GM19438 (cell line): ENCODE data around the gene ADIPOR2.
"Not testable (repeated sequence)": the region's sequence is repeated elsewhere in the genome, so short reads cannot be mapped to it uniquely, and the experiment has no call there.

Experiments
- ATAC-seq: cut with Tn5 transposase; IDR thresholded peaks from one replicate; pipeline ENCODE4 v1.9.1; 2021; ENCODE audit warnings: low read depth; ENCODE audit not compliant: unreplicated experiment

Gene ADIPOR2

DNA sequence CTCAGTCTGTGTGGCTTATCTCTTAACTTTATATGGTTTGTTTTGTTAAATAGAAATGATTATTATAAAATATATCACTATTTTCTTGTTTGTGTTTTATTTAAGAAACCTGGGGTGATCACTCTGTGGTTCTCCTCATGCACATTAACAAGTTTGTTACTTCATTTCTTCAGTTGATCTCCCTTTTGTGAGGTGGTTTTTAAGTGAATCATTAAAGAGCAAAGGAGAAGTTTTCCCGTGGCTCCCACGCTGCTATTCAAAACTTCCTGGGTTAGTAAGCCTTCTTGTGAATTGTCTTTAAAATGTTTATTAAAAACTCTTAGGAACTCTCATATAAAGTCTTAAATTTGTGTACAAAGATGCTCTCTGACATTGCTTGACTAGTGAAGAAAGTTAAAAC lies 11.8 kb downstream of the ADIPOR2 start:
- ATAC-seq: no peak

DNA sequence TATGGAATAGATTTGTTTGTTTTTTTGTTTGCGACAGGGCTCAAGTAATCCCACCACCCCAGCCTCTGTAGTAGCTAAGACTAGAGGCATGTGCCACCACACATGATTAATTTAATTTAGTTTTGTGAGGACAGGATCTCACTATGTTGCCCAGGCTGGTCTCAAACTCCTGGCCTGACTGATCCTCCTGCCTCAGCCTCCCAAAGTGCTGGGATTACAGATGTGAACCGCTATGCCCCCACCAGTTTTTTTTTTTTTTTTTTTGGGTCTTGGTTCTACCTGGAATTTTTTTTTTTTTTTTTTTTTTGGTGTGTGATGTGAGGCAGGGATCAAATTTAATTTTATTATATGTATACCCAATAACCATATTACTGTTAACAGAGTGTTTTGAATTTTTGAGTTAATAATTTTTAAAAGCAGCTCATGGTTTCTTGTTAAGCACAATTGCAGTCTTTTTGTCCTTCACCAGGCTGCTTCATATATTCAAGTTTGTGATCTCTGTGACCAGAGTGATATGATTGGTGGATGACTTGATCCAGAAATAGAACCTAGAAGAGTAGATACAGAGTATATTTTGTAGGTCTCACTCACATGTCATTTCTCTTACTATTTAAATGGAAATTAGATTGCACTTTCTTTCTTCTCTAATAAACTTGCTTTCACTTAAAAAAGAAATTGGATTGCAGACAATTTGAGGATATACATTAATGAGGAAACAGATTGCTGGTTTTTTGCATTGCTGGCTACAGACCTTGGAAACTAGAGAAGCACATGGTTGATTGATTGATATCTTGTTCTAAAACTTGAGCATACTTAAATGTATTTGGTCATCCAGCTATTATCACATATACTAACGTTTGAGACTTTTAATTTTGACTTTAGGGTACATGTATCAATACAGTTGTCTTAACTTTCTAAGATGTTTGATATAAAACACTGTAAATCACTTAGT lies 13.2 kb downstream of the ADIPOR2 start:
- no peak for ATAC-seq

GRCh38 chr12:1705774-1706631 lies 15.1 kb downstream of the ADIPOR2 start:
- ATAC-seq: no peak

DNA sequence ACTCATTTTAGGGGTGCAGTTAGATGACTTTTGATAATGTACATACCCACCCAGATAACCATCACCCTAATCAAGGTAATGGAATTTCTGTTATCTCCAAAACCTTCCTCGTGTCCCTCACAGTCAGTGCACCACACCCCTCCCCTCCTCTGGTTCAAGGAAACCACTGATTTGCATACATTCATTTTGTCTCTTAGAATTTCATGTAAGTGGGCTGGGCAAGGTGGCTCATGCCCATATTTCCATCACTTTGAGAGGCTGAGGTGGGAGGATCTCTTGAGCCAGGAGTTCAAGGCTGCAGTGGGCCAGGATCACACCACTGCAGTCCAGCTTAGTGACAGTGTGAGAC lies 15.7 kb downstream of the ADIPOR2 start:
- ATAC-seq: no peak

DNA sequence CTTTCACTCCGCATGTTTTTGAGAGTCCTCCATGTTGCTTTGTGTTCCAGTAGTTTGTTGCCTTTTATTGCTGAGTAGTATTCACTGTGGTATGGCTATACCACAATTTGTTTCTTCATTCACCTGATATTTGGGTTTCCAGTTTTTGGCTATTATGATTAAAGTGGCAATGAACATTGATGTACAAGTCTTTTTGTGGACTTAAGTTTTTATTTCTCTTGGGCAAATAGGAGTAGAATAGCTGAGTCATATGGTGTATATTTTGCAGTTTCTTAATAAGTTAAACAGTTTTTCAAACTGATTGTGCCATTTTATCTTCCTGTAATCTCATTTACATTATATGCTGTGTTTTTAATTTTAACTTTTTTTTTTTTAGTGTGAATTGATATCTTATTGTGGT lies 16.2 kb downstream of the ADIPOR2 start:
- ATAC-seq: no peak

GRCh38 chr12:1709968-1710367 lies 19.1 kb downstream of the ADIPOR2 start:
- ATAC-seq: not testable (repeated sequence)

DNA sequence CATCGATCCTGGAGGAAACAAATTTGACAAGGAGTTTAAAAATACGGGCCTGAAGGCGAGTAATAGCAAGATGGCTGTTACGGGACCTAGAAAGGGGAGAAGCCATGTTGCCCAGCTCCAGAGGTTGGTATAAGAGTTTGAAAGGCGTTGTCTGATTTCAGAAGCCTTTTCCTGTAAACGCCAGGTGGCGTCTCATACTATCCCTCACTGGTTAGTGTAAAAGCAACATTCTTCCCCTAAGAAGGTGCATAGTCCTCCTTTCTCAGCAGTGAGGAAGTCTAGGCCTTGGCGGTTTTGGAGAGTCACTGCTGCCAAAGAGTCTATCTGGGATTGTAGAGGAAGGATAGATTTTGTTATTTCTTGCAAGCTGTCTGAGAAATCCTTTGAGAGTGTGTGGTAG lies 20.0 kb downstream of the ADIPOR2 start:
- not testable (repeated sequence) for ATAC-seq

DNA sequence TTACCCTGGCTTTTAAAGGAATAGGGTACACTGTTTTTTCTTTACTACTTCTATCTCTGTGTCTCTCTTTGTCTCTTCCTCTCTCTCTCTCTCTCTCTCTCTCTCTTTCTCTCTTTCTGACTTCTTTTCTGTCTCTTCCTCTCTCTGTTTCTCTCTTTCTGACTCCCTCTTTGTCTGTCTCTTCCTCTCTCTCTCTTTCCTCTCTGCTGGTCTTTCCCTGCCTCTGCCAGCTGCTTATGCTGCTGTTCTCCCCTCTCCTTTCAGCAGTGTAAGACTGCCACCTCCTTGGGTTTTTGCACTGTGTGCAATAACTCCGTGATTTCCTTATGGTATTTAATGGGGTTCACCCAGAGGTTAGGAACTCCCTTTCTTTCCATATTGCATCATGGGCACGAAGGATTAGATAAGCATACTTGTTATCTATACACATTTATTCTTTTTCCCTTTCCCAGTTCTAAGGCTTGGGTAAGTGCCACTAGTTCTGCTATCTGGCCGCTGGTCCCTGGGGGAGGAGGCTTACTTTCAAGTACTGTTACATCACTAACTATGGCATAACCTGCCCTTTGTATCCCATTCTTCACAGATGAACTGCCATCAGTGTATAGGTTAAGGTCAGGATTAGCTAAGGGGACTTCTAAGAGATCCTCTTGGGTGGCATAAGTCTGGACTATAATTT lies 20.8 kb downstream of the ADIPOR2 start:
- ATAC-seq: not testable (repeated sequence)

- not testable (repeated sequence) for ATAC-seq
Observed at GRCh38 chr12:1712305-1712704, 21.4 kb downstream of the ADIPOR2 start.

DNA sequence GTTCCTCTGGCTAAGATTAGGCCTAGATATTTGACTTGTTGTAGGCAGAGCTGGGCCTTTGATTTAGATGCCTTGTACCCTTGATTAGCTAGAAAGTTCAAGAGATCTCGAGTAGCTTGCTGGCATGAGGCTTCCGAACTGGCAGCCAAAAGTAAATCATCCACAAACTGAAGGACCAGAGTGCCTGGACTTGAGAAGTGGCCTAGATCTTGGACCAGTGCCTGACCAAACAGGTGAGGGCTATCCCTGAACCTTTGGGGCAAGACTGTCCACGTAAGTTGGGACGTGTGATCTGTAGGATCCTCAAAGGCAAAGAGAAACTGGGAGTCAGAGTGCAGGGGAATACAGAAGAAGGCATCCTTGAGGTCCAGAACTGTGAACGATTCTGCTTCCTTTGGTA lies 22.0 kb downstream of the ADIPOR2 start:
- not testable (repeated sequence) for ATAC-seq

GRCh38 chr12:1713783-1714348 lies 23.0 kb downstream of the ADIPOR2 start:
- not testable (repeated sequence) for ATAC-seq

DNA sequence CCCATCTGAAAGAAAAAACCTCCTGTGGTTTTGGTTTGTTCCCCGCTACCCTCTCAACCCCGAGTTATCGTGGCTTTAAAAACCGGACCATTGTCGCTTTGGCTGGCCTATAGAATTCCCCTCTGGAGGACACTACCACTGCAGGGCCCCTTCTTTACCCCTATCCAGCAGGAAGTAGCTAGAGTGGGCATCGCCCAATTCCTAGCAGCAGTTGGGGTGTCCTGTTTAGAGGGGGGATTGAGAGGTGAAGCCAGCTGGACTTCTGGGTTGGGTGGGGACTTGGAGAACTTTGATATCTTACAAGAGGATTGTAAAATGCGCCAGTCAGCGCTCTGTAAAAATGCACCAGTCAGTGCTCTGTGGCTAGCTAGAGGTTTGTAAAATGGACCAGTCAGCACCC lies 24.6 kb downstream of the ADIPOR2 start:
- not testable (repeated sequence) for ATAC-seq

- no peak for ATAC-seq
Observed at GRCh38 chr12:1716215-1716862, 25.5 kb downstream of the ADIPOR2 start.

DNA sequence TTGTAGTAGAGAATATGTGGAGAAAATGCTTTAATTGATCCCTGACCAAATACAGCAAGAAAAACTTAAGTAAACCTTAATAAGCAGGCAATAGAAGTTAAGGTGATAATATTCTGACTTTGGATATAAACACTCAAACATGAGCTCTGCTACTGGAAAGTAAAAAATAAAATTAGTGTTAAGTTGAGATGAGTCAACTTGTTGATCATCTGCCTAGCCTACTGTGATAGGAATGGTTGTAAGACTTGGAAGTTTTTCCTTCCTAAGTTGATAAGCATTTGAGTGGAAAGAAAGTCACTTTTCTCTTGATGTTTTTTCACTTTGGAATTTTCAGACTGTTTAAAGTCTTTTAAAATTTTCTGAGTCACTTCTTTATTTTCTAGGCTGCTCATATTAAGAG lies 26.0 kb downstream of the ADIPOR2 start:
- no peak for ATAC-seq

DNA sequence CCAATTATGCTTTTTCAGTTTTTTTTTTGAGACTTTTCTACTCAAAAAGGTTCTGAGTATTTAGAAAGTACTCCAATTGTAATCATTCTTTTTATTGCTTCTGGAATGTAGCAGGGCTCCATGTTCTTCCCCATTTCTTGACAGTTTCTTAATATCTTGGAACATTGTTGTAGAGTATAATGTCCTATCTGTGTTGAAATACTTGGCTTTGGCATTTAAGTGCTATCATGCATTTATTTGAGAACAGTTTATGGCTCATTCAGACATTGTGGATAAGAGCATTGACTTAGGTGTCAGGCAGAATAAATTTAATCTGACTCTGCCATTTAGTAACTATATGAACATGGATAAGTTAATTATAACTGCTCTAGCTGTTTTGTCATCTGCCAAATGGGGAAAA lies 28.3 kb downstream of the ADIPOR2 start:
- ATAC-seq: no peak

DNA sequence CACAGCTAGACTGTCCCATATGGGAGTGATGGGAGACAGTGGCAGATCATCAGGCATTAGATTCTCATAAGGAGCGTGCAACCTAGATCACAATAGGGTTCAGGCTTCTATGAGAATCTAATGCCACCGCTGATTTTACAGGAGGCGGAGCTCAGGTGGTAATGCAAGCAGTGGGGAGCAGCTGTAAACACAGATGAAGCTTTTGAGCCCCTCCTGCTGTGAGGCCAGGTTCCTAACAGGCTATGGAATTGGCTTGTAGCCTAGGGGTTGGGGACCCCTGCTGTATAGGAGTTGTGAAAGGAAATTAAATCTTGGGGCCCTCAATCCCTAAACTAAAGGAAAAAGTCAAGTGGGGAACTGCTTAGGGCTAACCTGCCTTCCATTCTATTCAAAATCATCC lies 29.6 kb downstream of the ADIPOR2 start:
- no peak for ATAC-seq

DNA sequence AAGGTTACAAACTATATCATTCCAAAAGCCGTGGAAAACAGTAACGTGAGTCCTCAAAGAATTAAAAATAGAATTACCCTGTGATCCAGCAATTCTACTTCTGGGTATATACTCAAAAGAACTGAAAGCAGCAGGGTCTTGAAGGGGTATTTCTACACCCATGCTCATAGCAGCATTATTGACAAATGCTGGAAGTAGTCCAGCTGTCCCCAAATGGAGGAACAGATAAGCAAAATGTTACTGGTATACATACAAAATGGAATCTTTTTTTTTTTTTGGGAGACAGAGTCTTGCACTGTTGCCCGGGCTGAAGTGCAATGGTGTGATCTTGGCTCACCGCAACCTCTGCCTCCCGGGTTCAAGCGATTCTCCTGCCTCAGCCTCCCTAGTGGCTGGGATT lies 32.9 kb downstream of the ADIPOR2 start:
- ATAC-seq: no peak

GRCh38 chr12:1724250-1724649 lies 33.4 kb downstream of the ADIPOR2 start:
- ATAC-seq: no peak

DNA sequence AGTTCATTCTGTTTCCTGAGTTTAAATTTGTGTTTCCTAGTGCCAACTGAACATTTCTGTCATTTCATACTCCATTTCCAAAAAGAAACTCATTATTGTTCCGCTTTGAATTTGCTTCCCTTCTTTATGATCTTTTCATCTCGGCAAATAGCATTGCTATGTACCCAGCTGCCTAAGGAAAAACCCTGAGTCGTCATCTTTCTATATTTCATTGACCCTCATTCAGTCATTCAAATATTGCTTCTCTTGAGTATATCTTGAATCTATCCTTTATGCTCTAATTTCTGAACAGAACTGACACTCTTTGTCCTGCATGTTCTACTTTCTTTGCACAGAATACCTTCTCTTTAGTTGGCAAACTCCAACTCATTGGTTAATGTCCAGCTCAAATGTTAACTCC lies 35.9 kb downstream of the ADIPOR2 start:
- no peak for ATAC-seq

DNA sequence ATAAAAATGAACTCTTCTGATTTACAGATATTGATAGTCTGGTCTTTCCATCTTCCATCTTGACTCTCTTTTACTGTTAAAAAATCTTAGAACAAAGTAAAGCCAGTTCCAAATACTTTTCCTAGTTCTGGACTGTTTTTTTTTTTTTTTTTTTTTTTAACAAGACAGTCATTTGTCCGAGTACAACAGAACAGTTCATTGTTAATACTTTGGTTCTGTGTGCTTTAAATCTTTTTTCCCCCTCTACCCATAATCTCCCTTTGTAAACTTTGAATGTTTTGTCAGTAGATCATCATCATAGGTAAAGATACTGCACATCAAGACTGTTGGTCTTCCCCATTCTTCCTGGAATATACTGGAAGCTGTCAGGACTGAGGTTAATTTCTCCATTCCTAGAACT lies 38.0 kb downstream of the ADIPOR2 start:
- no peak for ATAC-seq
